Tibial nerve (tissue), 4 donors: ENCODE data around the gene CNMD. TPM values are rescaled to one million over a fixed set of nuclear protein-coding genes. Genes with fewer than 3 reads are reported as not detected.

ENCODE experiments used
- DNase-seq, 2 donors: peaks; one replicate each; pipeline ENCODE4 v3.0.0-alpha.2; 2019; ENCODE audit warnings: low spot score in 2 of 2
- H3K27ac ChIP-seq, 4 donors: fragments of 200-600 bp; sonication (generic) in 3 of 4; one replicate each; pipeline ENCODE4 v1.5.1; 2017 to 2019; ENCODE audit warnings: mild to moderate bottlenecking in 1 of 4
- H3K27me3 ChIP-seq, 2 donors: fragments of 200-600 bp; sonication (generic) in 1 of 2; one replicate each; pipeline versions ENCODE4 v1.5.1 to v1.6.0; 2017 to 2019
- H3K36me3 ChIP-seq, 3 donors: fragments of 200-600 bp; sonication (generic); one replicate each; pipeline ENCODE4 v1.5.1; 2018 to 2019
- H3K4me1 ChIP-seq, 4 donors: fragments of 200-600 bp; sonication (generic) in 3 of 4; one replicate each; pipeline ENCODE4 v1.5.1; 2017 to 2019
- H3K4me3 ChIP-seq, 4 donors: fragments of 200-600 bp; sonication (generic) in 3 of 4; one replicate each; pipeline ENCODE4 v1.5.1; 2017 to 2019; ENCODE audit warnings: mild to moderate bottlenecking in 1 of 4, moderate library complexity in 1 of 4
- H3K9me3 ChIP-seq, 4 donors: fragments of 200-600 bp; sonication (generic) in 3 of 4; one replicate each; pipeline ENCODE4 v1.5.1; 2017 to 2019
- EP300 ChIP-seq, 2 donors: sonication (generic); formaldehyde crosslinking; IDR thresholded peaks; one replicate each; pipeline ENCODE4 v1.6.1; 2017; ENCODE audit warnings: antibody characterized with exemption in 2 of 2, mild to moderate bottlenecking in 1 of 2
- POLR2A ChIP-seq, 2 donors: fragments of 450-650 bp; IDR thresholded peaks; one replicate each; pipeline ENCODE4 v1.6.1; 2017; ENCODE audit warnings: antibody characterized with exemption in 2 of 2, mild to moderate bottlenecking in 2 of 2, moderate library complexity in 2 of 2
- WGBS, 2 donors: methylation state at CpG; one replicate each; pipeline ENCODE4 v1.1.5; 2018; 5-methylcytosine and 5-hydroxymethylcytosine counted together
- total RNA-seq, 4 donors: library from RNA; depleted of rRNA; stranded (reverse); fragments of >200 nt; gene quantifications; one replicate each; pipeline ENCODE4 v1.1.0, GENCODE V29; 2016
- TF ChIP-seq, protein P1 (sequence below), 5 experiments: fragments of 200-600 bp in 3 of 5; fragments of 450-650 bp in 2 of 5; sonication (generic) in 3 of 5; IDR thresholded peaks; one replicate each; pipeline ENCODE4 v1.5.1; 2016 to 2019; ENCODE audit warnings: antibody characterized with exemption in 5 of 5, mild to moderate bottlenecking in 3 of 5, moderate library complexity in 2 of 5

The CNMD gene
- total RNA-seq, 4 donors from 2014 or later = not detected

- DNase-seq = no peak
- Histone ChIP-seq H3K4me1 (no peaks in the 10 kb centered on the region), H3K27ac (no peak overlapping the region), H3K36me3 (no peaks in the 10 kb centered on the region), H3K27me3 (no peaks in the 10 kb centered on the region), H3K9me3 (no peaks in the 10 kb centered on the region), H3K4me3 (no peak overlapping the region)
- TF ChIP-seq EP300 (IDR thresholded peaks at IDR 0.05) = no peak
- TF ChIP-seq, protein P1, sequence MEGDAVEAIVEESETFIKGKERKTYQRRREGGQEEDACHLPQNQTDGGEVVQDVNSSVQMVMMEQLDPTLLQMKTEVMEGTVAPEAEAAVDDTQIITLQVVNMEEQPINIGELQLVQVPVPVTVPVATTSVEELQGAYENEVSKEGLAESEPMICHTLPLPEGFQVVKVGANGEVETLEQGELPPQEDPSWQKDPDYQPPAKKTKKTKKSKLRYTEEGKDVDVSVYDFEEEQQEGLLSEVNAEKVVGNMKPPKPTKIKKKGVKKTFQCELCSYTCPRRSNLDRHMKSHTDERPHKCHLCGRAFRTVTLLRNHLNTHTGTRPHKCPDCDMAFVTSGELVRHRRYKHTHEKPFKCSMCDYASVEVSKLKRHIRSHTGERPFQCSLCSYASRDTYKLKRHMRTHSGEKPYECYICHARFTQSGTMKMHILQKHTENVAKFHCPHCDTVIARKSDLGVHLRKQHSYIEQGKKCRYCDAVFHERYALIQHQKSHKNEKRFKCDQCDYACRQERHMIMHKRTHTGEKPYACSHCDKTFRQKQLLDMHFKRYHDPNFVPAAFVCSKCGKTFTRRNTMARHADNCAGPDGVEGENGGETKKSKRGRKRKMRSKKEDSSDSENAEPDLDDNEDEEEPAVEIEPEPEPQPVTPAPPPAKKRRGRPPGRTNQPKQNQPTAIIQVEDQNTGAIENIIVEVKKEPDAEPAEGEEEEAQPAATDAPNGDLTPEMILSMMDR (IDR thresholded peaks at IDR 0.05) = no peak
- no peak for TF ChIP-seq POLR2A (IDR thresholded peaks at IDR 0.05)
- WGBS, 2 donors = 55 to 62% methylated on average over 2 of the region's 2 CpGs
Observed at GRCh38 chr13:52760077-52760476, 20.5 kb upstream of the CNMD start.

GRCh38 chr13:52758114-52758513 lies 18.5 kb upstream of the CNMD start:
- Histone ChIP-seq H3K36me3 (no peaks in the 10 kb centered on the region), H3K27me3 (no peaks in the 10 kb centered on the region), H3K27ac (no peak overlapping the region), H3K9me3 (no peaks in the 10 kb centered on the region), H3K4me1 (no peaks in the 10 kb centered on the region), H3K4me3 (no peak overlapping the region)
- WGBS, 2 donors = 63 to 64% methylated on average over 3 of the region's 3 CpGs
- TF ChIP-seq POLR2A (IDR thresholded peaks at IDR 0.05) (no peak), EP300 (IDR thresholded peaks at IDR 0.05) (no peak)
- TF ChIP-seq, protein P1 (IDR thresholded peaks at IDR 0.05) = no peak
- DNase-seq = no peak

DNA sequence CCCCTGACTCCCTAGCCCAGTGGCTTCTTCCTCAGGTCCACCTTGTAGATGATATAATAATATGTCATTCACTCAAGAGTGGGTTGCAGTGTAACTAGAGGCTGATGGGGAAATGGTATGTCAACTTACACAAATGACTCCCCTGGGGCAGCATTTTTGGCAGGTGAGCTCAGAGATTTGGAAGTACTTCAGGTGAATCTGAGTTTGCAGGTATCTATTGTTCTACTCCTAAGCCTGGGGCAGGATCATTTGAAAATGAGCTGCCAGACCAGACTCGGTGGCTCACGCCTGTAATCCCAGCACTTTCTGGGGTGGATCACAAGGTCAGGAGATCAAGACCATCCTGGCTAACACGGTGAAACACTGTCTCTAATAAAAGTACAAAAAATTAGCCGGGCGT lies 11.6 kb upstream of the CNMD start:
- Histone ChIP-seq H3K9me3 (no peaks in the 10 kb centered on the region), H3K36me3 (no peaks in the 10 kb centered on the region), H3K4me1 (no peaks in the 10 kb centered on the region), H3K27ac (no peak overlapping the region), H3K27me3 (no peaks in the 10 kb centered on the region), H3K4me3 (no peak overlapping the region)
- WGBS, 2 donors = 81 to 89% methylated on average over 5 of the region's 5 CpGs
- TF ChIP-seq EP300 (IDR thresholded peaks at IDR 0.05) (no peak), POLR2A (IDR thresholded peaks at IDR 0.05) (no peak)
- TF ChIP-seq, protein P1 (IDR thresholded peaks at IDR 0.05) = no peak
- DNase-seq = no peak

GRCh38 chr13:52750713-52751112 lies 11.1 kb upstream of the CNMD start:
- Histone ChIP-seq H3K9me3 (no peaks in the 10 kb centered on the region), H3K36me3 (no peaks in the 10 kb centered on the region), H3K27ac (no peak overlapping the region), H3K4me3 (no peak overlapping the region), H3K27me3 (no peaks in the 10 kb centered on the region), H3K4me1 (no peaks in the 10 kb centered on the region)
- TF ChIP-seq POLR2A (IDR thresholded peaks at IDR 0.05) (no peak), EP300 (IDR thresholded peaks at IDR 0.05) (no peak)
- TF ChIP-seq, protein P1 (IDR thresholded peaks at IDR 0.05) = no peak
- DNase-seq = no peak
- WGBS, 2 donors = 45 to 60% methylated on average over 1 of the region's 1 CpG

- Histone ChIP-seq H3K27ac (no peak overlapping the region), H3K9me3 (no peaks in the 10 kb centered on the region), H3K36me3 (no peaks in the 10 kb centered on the region), H3K4me3 (no peak overlapping the region), H3K4me1 (no peaks in the 10 kb centered on the region), H3K27me3 (no peaks in the 10 kb centered on the region)
- TF ChIP-seq, protein P1 (IDR thresholded peaks at IDR 0.05) = no peak
- TF ChIP-seq EP300 (IDR thresholded peaks at IDR 0.05) (no peak), POLR2A (IDR thresholded peaks at IDR 0.05) (no peak)
- DNase-seq = no peak
- 58 to 66% methylated on average over 5 of the region's 5 CpGs for WGBS, 2 donors
Observed at GRCh38 chr13:52749419-52749818, 9.8 kb upstream of the CNMD start.
